Measurements from ENCODE around the gene NKX2-1.

NKX2-1 gene

GRCh38 chr14:36517242-36518030 lies 2.6 kb downstream of the NKX2-1 start:
- DNase-seq, result no peak

GRCh38 chr14:36516719-36517241 lies 3.3 kb downstream of the NKX2-1 start:
- no peak for DNase-seq

GRCh38 chr14:36515896-36516718 lies 3.9 kb downstream of the NKX2-1 start:
- DNase-seq, result no peak

GRCh38 chr14:36515105-36515593 lies 4.9 kb downstream of the NKX2-1 start:
- no peak for DNase-seq

- DNase-seq, result no peak
Observed at GRCh38 chr14:36514278-36515104, 5.5 kb downstream of the NKX2-1 start.

GRCh38 chr14:36513451-36514277 lies 6.4 kb downstream of the NKX2-1 start:
- DNase-seq, result no peak

- DNase-seq, result no peak
Observed at GRCh38 chr14:36513012-36513420, 7.0 kb downstream of the NKX2-1 start.

- DNase-seq, result no peak
Observed at GRCh38 chr14:36512585-36513003, 7.4 kb downstream of the NKX2-1 start.

- no peak for DNase-seq
Observed at GRCh38 chr14:36511981-36512584, 7.9 kb downstream of the NKX2-1 start.

- DNase-seq, result no peak
Observed at GRCh38 chr14:36510874-36511273, 9.2 kb downstream of the NKX2-1 start.

- DNase-seq, result no peak
Observed at GRCh38 chr14:36510078-36510799, 9.8 kb downstream of the NKX2-1 start.

- DNase-seq, result no peak
Observed at GRCh38 chr14:36509069-36509917, 10.7 kb downstream of the NKX2-1 start.

- DNase-seq, result no peak
Observed at GRCh38 chr14:36508418-36509068, 11.5 kb downstream of the NKX2-1 start.

GRCh38 chr14:36507847-36508417 lies 12.1 kb downstream of the NKX2-1 start:
- no peak for DNase-seq

- DNase-seq, result no peak
Observed at GRCh38 chr14:36506732-36507614, 13.1 kb downstream of the NKX2-1 start.

- DNase-seq, result no peak
Observed at GRCh38 chr14:36505892-36506731, 13.9 kb downstream of the NKX2-1 start.
